HepG2 (cell line): ENCODE results near the gene DHRS4L2. TPM values are rescaled to one million over a fixed set of nuclear protein-coding genes. Genes with fewer than 3 reads are reported as not detected.
A peak's percentile ranks its signal among the peaks of the same experiment; 100 is the strongest.

ENCODE experiments used
- GATAD2A ChIP-seq: IDR thresholded peaks from 2 replicates; pipeline ENCODE4 v1.6.1; 2016
- HDAC6 ChIP-seq: fragments of 200-600 bp; sonication (generic); IDR thresholded peaks from 2 replicates; pipeline ENCODE4 v1.7.0; 2017; ENCODE audit warnings: mild to moderate bottlenecking, antibody characterized with exemption, low read length, low read depth
- IRF2 ChIP-seq: IDR thresholded peaks from 2 replicates; pipeline ENCODE4 v1.6.1; 2018; ENCODE audit warnings: missing genetic modification reagents, missing compliant biosample characterization
- ISL2 ChIP-seq: sonication (generic); formaldehyde crosslinking; IDR thresholded peaks from 2 replicates; pipeline ENCODE4 v1.5.0; 2020; ENCODE audit warnings: missing genetic modification reagents
- ISX ChIP-seq: sonication (generic); formaldehyde crosslinking; conservative IDR thresholded peaks from 2 replicates; pipeline ENCODE4 v1.5.0; 2020; ENCODE audit warnings: missing genetic modification reagents
- MED13 ChIP-seq: sonication (generic); formaldehyde crosslinking; IDR thresholded peaks from 2 replicates; pipeline ENCODE4 v1.5.0; 2020; ENCODE audit warnings: missing genetic modification reagents
- NFIC ChIP-seq: IDR thresholded peaks from 2 replicates; pipeline ENCODE4 v1.6.1; 2012; ENCODE audit warnings: mild to moderate bottlenecking, low read length, inconsistent platforms
- RFX1 ChIP-seq: fragments of 450-650 bp; IDR thresholded peaks from 2 replicates; pipeline ENCODE4 v1.6.1; 2017
- SCMH1 ChIP-seq: sonication (generic); formaldehyde crosslinking; IDR thresholded peaks from 2 replicates; pipeline ENCODE4 v1.9.0; 2021; ENCODE audit warnings: missing genetic modification reagents, mild to moderate bottlenecking, borderline replicate concordance
- SMARCC2 ChIP-seq: fragments of 450-650 bp; IDR thresholded peaks from 2 replicates; pipeline ENCODE4 v1.6.1; 2017; ENCODE audit warnings: antibody characterized with exemption, mild to moderate bottlenecking
- SP5 ChIP-seq: IDR thresholded peaks from 2 replicates; pipeline ENCODE4 v1.6.1; 2016; ENCODE audit warnings: low read depth, borderline replicate concordance
- ZNF260 ChIP-seq: sonication (generic); formaldehyde crosslinking; IDR thresholded peaks from 2 replicates; pipeline ENCODE4 v1.4.0; 2020; ENCODE audit warnings: missing genetic modification reagents, low read depth, mild to moderate bottlenecking, borderline replicate concordance
- ZNF337 ChIP-seq: sonication (generic); formaldehyde crosslinking; IDR thresholded peaks from 2 replicates; pipeline ENCODE4 v1.5.1; 2020; ENCODE audit warnings: missing genetic modification reagents, low read depth, mild to moderate bottlenecking, borderline replicate concordance
- ZNF605 ChIP-seq: sonication (generic); formaldehyde crosslinking; IDR thresholded peaks from 2 replicates; pipeline ENCODE4 v1.8.0; 2022; ENCODE audit warnings: mild to moderate bottlenecking, missing genetic modification reagents
- polyA plus RNA-seq, 8 experiments: library from polyadenylated mRNA; depleted of rRNA in 3 of 8; stranded (reverse) in 7 of 8; unstranded in 1 of 8; fragments of >200 nt; fragmentation: Illumina TruSeq in 4 of 8; extraction: Trizol in 4 of 8; gene quantifications; 2 replicates each; pipeline versions ENCODE4 v1.2.1 to v1.2.3, GENCODE V29; 2011 to 2016; ENCODE audit warnings: low read depth in 4 of 8, missing spikeins in 1 of 8, mixed read lengths in 1 of 8; ENCODE audit not compliant: insufficient read depth in 1 of 8
- total RNA-seq, 5 experiments: library from RNA; depleted of rRNA; stranded (reverse); fragments of >200 nt; fragmentation: Illumina TruSeq; extraction: Trizol; gene quantifications; 2 replicates each; pipeline ENCODE4 v1.2.3, GENCODE V29; 2016; ENCODE audit warnings: low read depth in 1 of 5
- TF ChIP-seq, protein P1 (sequence below): sonication (generic); formaldehyde crosslinking; IDR thresholded peaks from 2 replicates; pipeline ENCODE4 v1.5.0; 2020; ENCODE audit warnings: missing genetic modification reagents
- TF ChIP-seq, protein P2 (sequence below): sonication (generic); formaldehyde crosslinking; IDR thresholded peaks from 2 replicates; pipeline ENCODE4 v1.4.0; 2020; ENCODE audit warnings: mild to moderate bottlenecking, missing genetic modification reagents
- TF ChIP-seq, protein P3 (sequence below): sonication (generic); formaldehyde crosslinking; IDR thresholded peaks from 2 replicates; pipeline ENCODE4 v1.4.0; 2020; ENCODE audit warnings: mild to moderate bottlenecking, missing genetic modification reagents
- TF ChIP-seq, protein P4 (sequence below): sonication (generic); formaldehyde crosslinking; conservative IDR thresholded peaks from 2 replicates; pipeline ENCODE4 v1.8.0; 2022; ENCODE audit warnings: missing genetic modification reagents
- TF ChIP-seq, protein P5 (sequence below): sonication (generic); formaldehyde crosslinking; IDR thresholded peaks from 2 replicates; pipeline ENCODE4 v1.5.0; 2020; ENCODE audit warnings: missing genetic modification reagents
- TF ChIP-seq, protein P6 (sequence below): sonication (generic); formaldehyde crosslinking; conservative IDR thresholded peaks from 2 replicates; pipeline ENCODE4 v1.4.0; 2020; ENCODE audit warnings: missing genetic modification reagents

Gene DHRS4L2
- total and polyA plus RNA-seq, 2 of the 13 experiments (the other 11 are each of a cell fraction or from before 2014, with no cell fraction given): 24.7 to 38.2 TPM

DNA sequence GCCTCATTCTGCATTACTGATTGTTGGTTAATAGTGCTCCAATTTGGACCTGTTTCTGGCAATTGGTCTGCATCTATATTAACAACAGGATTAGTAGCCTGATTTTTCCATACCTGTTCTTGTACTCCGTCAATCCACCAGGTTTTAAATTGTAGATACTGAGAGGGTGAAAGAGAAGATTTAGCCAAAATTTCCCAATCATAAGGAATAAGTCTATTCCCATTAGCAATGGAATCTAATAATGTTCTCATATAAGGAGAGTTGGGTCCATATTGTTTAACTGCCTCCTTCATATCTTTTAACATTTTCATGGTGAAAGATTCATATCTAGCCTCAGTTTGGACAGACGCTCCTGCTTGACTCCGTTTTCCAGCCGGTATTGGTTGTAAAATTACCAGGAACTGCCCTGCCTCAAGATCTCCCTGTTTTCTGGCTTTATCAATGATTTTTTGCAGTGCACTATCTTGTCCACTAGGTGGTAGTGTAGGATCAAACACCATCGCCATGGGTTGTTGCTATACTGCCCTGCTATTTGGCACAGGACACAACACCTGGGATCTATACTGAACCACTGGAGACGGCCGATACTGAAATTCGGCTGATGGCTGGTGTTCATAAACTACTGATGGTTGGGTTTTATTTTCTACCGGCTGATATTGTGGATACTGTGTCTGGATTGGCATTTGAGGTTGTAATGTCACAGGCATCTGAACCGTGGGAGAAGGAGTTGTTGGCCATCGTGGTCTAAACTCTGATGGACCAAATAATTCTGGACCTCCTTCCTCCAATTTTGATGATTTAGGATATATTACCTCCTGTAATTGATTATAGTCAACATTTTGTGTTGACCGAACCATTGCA lies 25.2 kb downstream of the DHRS4L2 start (continued):
- TF ChIP-seq, protein P1, sequence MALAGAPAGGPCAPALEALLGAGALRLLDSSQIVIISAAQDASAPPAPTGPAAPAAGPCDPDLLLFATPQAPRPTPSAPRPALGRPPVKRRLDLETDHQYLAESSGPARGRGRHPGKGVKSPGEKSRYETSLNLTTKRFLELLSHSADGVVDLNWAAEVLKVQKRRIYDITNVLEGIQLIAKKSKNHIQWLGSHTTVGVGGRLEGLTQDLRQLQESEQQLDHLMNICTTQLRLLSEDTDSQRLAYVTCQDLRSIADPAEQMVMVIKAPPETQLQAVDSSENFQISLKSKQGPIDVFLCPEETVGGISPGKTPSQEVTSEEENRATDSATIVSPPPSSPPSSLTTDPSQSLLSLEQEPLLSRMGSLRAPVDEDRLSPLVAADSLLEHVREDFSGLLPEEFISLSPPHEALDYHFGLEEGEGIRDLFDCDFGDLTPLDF (CRISPR knock-in tag): peak; percentile 24; the same call in 1 of the 2 replicates
- peak; percentile 37; the same call in 1 of the 2 replicates for TF ChIP-seq SP5 (CRISPR knock-in tag)
- no peak for TF ChIP-seq SCMH1
- TF ChIP-seq IRF2: peak; percentile 96
- TF ChIP-seq, protein P2, sequence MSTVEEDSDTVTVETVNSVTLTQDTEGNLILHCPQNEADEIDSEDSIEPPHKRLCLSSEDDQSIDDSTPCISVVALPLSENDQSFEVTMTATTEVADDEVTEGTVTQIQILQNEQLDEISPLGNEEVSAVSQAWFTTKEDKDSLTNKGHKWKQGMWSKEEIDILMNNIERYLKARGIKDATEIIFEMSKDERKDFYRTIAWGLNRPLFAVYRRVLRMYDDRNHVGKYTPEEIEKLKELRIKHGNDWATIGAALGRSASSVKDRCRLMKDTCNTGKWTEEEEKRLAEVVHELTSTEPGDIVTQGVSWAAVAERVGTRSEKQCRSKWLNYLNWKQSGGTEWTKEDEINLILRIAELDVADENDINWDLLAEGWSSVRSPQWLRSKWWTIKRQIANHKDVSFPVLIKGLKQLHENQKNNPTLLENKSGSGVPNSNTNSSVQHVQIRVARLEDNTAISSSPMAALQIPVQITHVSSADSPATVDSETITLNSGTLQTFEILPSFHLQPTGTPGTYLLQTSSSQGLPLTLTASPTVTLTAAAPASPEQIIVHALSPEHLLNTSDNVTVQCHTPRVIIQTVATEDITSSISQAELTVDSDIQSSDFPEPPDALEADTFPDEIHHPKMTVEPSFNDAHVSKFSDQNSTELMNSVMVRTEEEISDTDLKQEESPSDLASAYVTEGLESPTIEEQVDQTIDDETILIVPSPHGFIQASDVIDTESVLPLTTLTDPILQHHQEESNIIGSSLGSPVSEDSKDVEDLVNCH (CRISPR knock-in tag): no peak
- no peak for TF ChIP-seq NFIC
- peak; percentile 51; the same call in 1 of the 2 replicates for TF ChIP-seq ISX (CRISPR knock-in tag)
- no peak for TF ChIP-seq MED13 (CRISPR knock-in tag)
- TF ChIP-seq RFX1: no peak
- TF ChIP-seq, protein P3, sequence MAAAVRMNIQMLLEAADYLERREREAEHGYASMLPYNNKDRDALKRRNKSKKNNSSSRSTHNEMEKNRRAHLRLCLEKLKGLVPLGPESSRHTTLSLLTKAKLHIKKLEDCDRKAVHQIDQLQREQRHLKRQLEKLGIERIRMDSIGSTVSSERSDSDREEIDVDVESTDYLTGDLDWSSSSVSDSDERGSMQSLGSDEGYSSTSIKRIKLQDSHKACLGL (CRISPR knock-in tag): no peak
- TF ChIP-seq ISL2 (CRISPR knock-in tag): peak; percentile 78
- peak; percentile 82 for TF ChIP-seq GATAD2A
- TF ChIP-seq ZNF605 (CRISPR knock-in tag): no peak; the same call in 1 of the 2 replicates
- TF ChIP-seq, protein P4, sequence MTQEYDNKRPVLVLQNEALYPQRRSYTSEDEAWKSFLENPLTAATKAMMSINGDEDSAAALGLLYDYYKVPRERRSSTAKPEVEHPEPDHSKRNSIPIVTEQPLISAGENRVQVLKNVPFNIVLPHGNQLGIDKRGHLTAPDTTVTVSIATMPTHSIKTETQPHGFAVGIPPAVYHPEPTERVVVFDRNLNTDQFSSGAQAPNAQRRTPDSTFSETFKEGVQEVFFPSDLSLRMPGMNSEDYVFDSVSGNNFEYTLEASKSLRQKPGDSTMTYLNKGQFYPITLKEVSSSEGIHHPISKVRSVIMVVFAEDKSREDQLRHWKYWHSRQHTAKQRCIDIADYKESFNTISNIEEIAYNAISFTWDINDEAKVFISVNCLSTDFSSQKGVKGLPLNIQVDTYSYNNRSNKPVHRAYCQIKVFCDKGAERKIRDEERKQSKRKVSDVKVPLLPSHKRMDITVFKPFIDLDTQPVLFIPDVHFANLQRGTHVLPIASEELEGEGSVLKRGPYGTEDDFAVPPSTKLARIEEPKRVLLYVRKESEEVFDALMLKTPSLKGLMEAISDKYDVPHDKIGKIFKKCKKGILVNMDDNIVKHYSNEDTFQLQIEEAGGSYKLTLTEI: no peak
- no peak for TF ChIP-seq SMARCC2
- TF ChIP-seq, protein P5, sequence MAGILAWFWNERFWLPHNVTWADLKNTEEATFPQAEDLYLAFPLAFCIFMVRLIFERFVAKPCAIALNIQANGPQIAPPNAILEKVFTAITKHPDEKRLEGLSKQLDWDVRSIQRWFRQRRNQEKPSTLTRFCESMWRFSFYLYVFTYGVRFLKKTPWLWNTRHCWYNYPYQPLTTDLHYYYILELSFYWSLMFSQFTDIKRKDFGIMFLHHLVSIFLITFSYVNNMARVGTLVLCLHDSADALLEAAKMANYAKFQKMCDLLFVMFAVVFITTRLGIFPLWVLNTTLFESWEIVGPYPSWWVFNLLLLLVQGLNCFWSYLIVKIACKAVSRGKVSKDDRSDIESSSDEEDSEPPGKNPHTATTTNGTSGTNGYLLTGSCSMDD (CRISPR knock-in tag): no peak
- TF ChIP-seq, protein P6, sequence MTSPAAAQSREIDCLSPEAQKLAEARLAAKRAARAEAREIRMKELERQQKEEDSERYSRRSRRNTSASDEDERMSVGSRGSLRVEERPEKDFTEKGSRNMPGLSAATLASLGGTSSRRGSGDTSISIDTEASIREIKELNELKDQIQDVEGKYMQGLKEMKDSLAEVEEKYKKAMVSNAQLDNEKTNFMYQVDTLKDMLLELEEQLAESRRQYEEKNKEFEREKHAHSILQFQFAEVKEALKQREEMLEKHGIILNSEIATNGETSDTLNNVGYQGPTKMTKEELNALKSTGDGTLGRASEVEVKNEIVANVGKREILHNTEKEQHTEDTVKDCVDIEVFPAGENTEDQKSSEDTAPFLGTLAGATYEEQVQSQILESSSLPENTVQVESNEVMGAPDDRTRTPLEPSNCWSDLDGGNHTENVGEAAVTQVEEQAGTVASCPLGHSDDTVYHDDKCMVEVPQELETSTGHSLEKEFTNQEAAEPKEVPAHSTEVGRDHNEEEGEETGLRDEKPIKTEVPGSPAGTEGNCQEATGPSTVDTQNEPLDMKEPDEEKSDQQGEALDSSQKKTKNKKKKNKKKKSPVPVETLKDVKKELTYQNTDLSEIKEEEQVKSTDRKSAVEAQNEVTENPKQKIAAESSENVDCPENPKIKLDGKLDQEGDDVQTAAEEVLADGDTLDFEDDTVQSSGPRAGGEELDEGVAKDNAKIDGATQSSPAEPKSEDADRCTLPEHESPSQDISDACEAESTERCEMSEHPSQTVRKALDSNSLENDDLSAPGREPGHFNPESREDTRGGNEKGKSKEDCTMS: no peak; the same call in 1 of the 2 replicates
- TF ChIP-seq ZNF260 (CRISPR knock-in tag): no peak
- no peak for TF ChIP-seq HDAC6
- 0 out of 2 replicates have a peak, but pooled peaks have one; percentile 28 for TF ChIP-seq ZNF337 (CRISPR knock-in tag)
